HG03039 (cell line): ENCODE results near the gene LHPP.
"Not testable (repeated sequence)": the region's sequence is repeated elsewhere in the genome, so short reads cannot be mapped to it uniquely, and the experiment has no call there.

ENCODE experiments used
- ATAC-seq: cut with Tn5 transposase; IDR thresholded peaks from one replicate; pipeline ENCODE4 v1.9.1; 2021; ENCODE audit warnings: mild to moderate bottlenecking, moderate library complexity; ENCODE audit not compliant: unreplicated experiment

LHPP gene

GRCh38 chr10:124569623-124570470 is 108.2 kb downstream of the LHPP start:
- no peak for ATAC-seq

GRCh38 chr10:124570646-124571045 is 109.0 kb downstream of the LHPP start:
- no peak for ATAC-seq

- ATAC-seq, result no peak
These were observed 111.1 kb downstream of the LHPP start for GRCh38 chr10:124572751-124573150.

GRCh38 chr10:124573726-124574455 is 112.3 kb downstream of the LHPP start:
- no peak for ATAC-seq

GRCh38 chr10:124574456-124575070 is 112.9 kb downstream of the LHPP start:
- ATAC-seq, result no peak

- ATAC-seq, result no peak
These were observed 113.7 kb downstream of the LHPP start for GRCh38 chr10:124575107-124576035.

- ATAC-seq, result no peak
These were observed 115.2 kb downstream of the LHPP start for GRCh38 chr10:124576526-124577420.

GRCh38 chr10:124577651-124578050 is 116.0 kb downstream of the LHPP start:
- no peak for ATAC-seq

- ATAC-seq, result no peak
These were observed 116.8 kb downstream of the LHPP start for GRCh38 chr10:124578231-124579010.

GRCh38 chr10:124579011-124579399 is 117.4 kb downstream of the LHPP start:
- ATAC-seq, result no peak

GRCh38 chr10:124586142-124586541 is 124.5 kb downstream of the LHPP start:
- no peak for ATAC-seq

- no peak for ATAC-seq
These were observed 126.2 kb downstream of the LHPP start for GRCh38 chr10:124587811-124588211.

GRCh38 chr10:124588341-124588735 is 126.7 kb downstream of the LHPP start:
- ATAC-seq, result not testable (repeated sequence)

- ATAC-seq, result no peak
These were observed 127.3 kb downstream of the LHPP start for GRCh38 chr10:124588736-124589490.

- ATAC-seq, result no peak
These were observed 127.9 kb downstream of the LHPP start for GRCh38 chr10:124589491-124590041.

GRCh38 chr10:124590216-124591122 is 128.8 kb downstream of the LHPP start:
- ATAC-seq, result no peak

- no peak for ATAC-seq
These were observed 129.5 kb downstream of the LHPP start for GRCh38 chr10:124591123-124591495.
